ENCODE measurements around the gene PNPLA1.

Gene PNPLA1

GRCh38 chr6:36352477-36353157, 82.8 kb downstream of the PNPLA1 start:
- Histone ChIP-seq H3K27ac (ENCODE audit: low read depth, low read length) (no peak overlapping the region), H3K9ac (ENCODE audit: low read depth, low read length) (no peak overlapping the region), H3K36me3 (ENCODE audit: insufficient read depth, low read length) (no peaks in the 10 kb centered on the region), H3K9me3 (ENCODE audit: insufficient read depth, low read depth, low read length) (peaks cover 3% of the 10 kb centered on the region; the same call in 1 of the 2 replicates), H3K4me3 (ENCODE audit: low read length) (no peak overlapping the region), H3K27me3 (ENCODE audit: insufficient read depth, low read length) (no peaks in the 10 kb centered on the region), H3K4me1 (ENCODE audit: insufficient read depth, low read length) (no peaks in the 10 kb centered on the region)
- WGBS = 91% methylated on average over 8 of the region's 8 CpGs

- H3K27me3 ChIP-seq (ENCODE audit: insufficient read depth, low read length) = no peaks in the 10 kb centered on the region
- no peaks in the 10 kb centered on the region for H3K36me3 ChIP-seq (ENCODE audit: insufficient read depth, low read length)
- H3K4me1 ChIP-seq (ENCODE audit: insufficient read depth, low read length) = no peaks in the 10 kb centered on the region
- H3K9ac ChIP-seq (ENCODE audit: low read depth, low read length) = no peak overlapping the region
- no peak overlapping the region for H3K4me3 ChIP-seq (ENCODE audit: low read length)
- WGBS = 89% methylated on average over 3 of the region's 4 CpGs
- peaks cover 3% of the 10 kb centered on the region; the same call in 1 of the 2 replicates for H3K9me3 ChIP-seq (ENCODE audit: insufficient read depth, low read depth, low read length)
- H3K27ac ChIP-seq (ENCODE audit: low read depth, low read length) = no peak overlapping the region
Observed at GRCh38 chr6:36353411-36353915, 83.6 kb downstream of the PNPLA1 start.

DNA sequence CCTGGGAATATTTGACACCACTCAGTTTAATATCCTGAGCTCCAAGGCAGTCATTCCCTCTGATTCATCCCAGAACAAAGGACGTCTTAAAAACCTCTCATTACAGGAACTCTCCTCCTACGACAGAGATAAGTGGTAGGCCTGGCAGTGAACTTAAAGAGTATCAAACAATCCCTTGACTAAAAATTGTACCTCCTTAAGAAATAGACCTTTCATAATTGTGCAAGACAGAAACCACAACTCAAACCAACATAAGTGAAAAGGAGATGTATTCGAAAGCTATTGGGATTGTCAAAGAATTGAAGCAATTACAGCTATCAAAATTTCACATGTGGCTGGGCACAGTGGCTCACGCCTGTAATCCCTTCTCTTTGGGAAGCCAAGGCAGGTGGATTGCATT, 86.0 kb downstream of the PNPLA1 start:
- no peaks in the 10 kb centered on the region for H3K27me3 ChIP-seq (ENCODE audit: insufficient read depth, low read length)
- 92% methylated on average over 4 of the region's 4 CpGs for WGBS
- H3K4me3 ChIP-seq (ENCODE audit: low read length) = no peak overlapping the region
- H3K9me3 ChIP-seq (ENCODE audit: insufficient read depth, low read depth, low read length) = peaks cover 3% of the 10 kb centered on the region; the same call in 1 of the 2 replicates
- no peaks in the 10 kb centered on the region for H3K36me3 ChIP-seq (ENCODE audit: insufficient read depth, low read length)
- H3K27ac ChIP-seq (ENCODE audit: low read depth, low read length) = no peak overlapping the region
- H3K9ac ChIP-seq (ENCODE audit: low read depth, low read length) = no peak overlapping the region
- no peaks in the 10 kb centered on the region for H3K4me1 ChIP-seq (ENCODE audit: insufficient read depth, low read length)

DNA sequence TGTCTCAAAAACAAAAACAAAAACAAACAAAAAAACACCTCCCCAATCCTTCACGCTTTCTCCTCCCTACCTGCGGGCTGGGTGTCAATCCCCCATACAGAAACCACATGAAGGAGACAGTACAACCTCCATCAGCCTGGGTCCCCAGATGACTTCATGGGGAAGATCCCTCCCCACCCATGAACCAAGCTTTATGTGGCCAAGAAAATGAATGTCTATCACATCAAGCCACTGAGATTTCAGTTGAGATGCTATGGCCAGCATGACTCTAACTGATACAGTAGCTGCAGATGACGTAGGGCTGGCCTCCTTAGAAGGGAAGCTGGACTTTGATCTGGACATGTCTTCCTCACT, 88.0 kb downstream of the PNPLA1 start:
- no peaks in the 10 kb centered on the region for H3K9me3 ChIP-seq (ENCODE audit: insufficient read depth, low read depth, low read length)
- no peaks in the 10 kb centered on the region for H3K4me1 ChIP-seq (ENCODE audit: insufficient read depth, low read length)
- H3K36me3 ChIP-seq (ENCODE audit: insufficient read depth, low read length) = no peaks in the 10 kb centered on the region
- no peak overlapping the region for H3K9ac ChIP-seq (ENCODE audit: low read depth, low read length)
- 94% methylated on average over 3 of the region's 3 CpGs for WGBS
- H3K4me3 ChIP-seq (ENCODE audit: low read length) = no peak overlapping the region
- no peaks in the 10 kb centered on the region for H3K27me3 ChIP-seq (ENCODE audit: insufficient read depth, low read length)
- H3K27ac ChIP-seq (ENCODE audit: low read depth, low read length) = no peak overlapping the region
